Stomach (tissue), 9 donors: ENCODE results near the gene RBM39. TPM values are rescaled to one million over a fixed set of nuclear protein-coding genes. Genes with fewer than 3 reads are reported as not detected.

Experiments used
- DNase-seq, 2 donors: peaks; one replicate each; pipeline versions ENCODE4 v3.0.0 to v3.0.0-alpha.2; 2013 to 2019
- H3K27ac ChIP-seq, 5 donors: fragments of 200-600 bp in 4 of 5; sonication (generic) in 4 of 5; one replicate each; pipeline ENCODE4 v1.5.1; 2013 to 2019; ENCODE audit warnings: mild to moderate bottlenecking in 1 of 5, moderate library complexity in 1 of 5
- H3K27me3 ChIP-seq, 3 donors: fragments of 200-600 bp; sonication (generic); one replicate each; pipeline ENCODE4 v1.5.1; 2017 to 2019; ENCODE audit warnings: mixed run types in 1 of 3
- H3K36me3 ChIP-seq, 4 donors: fragments of 200-600 bp; sonication (generic); 1 replicate in 3 of 4; 2 replicates in 1 of 4; pipeline ENCODE4 v1.5.1; 2016 to 2019
- H3K4me1 ChIP-seq, 4 donors: fragments of 200-600 bp; sonication (generic); one replicate each; pipeline ENCODE4 v1.5.1; 2016 to 2019
- H3K4me3 ChIP-seq, 4 donors: fragments of 200-600 bp; sonication (generic) in 3 of 4; one replicate each; pipeline ENCODE4 v1.5.1; 2016 to 2019; ENCODE audit warnings: mild to moderate bottlenecking in 1 of 4
- H3K9me3 ChIP-seq, 4 donors: fragments of 200-600 bp; sonication (generic); one replicate each; pipeline ENCODE4 v1.5.1; 2016 to 2019
- EP300 ChIP-seq: sonication (generic); formaldehyde crosslinking; IDR thresholded peaks from one replicate; pipeline ENCODE4 v1.6.1; 2017; ENCODE audit warnings: antibody characterized with exemption
- POLR2A ChIP-seq, 4 donors: fragments of 450-650 bp; IDR thresholded peaks; one replicate each; pipeline ENCODE4 v1.6.1; 2016; ENCODE audit warnings: antibody characterized with exemption in 4 of 4, control low read depth in 2 of 4, mild to moderate bottlenecking in 1 of 4, moderate library complexity in 1 of 4
- POLR2AphosphoS5 ChIP-seq, 3 donors: sonication (generic); formaldehyde crosslinking; IDR thresholded peaks; one replicate each; pipeline ENCODE4 v1.6.1; 2016; ENCODE audit warnings: antibody characterized with exemption in 3 of 3
- WGBS, 5 donors: extraction: QIAGEN DNeasy Blood & Tissue Kit in 3 of 5; methylation state at CpG; one replicate each; pipeline versions ENCODE4 v1.1.5 to v1.1.7; 2013 to 2018; 5-methylcytosine and 5-hydroxymethylcytosine counted together
- intact Hi-C: fragments of 100-400 bp; cut with DNase I; formaldehyde crosslinking; loops from one replicate; pipeline ENCODE4 v1.15.1; 2023; ENCODE audit warnings: low total_unique reads
- polyA plus RNA-seq, 3 donors: library from polyadenylated mRNA; stranded (reverse); fragments of 200-250 nt; gene quantifications; one replicate each; pipeline ENCODE4 v1.2.3, GENCODE V29; 2013
- total RNA-seq, 5 donors: library from RNA; depleted of rRNA; stranded (reverse); fragments of >200 nt; gene quantifications; one replicate each; pipeline versions ENCODE4 v1.1.0 to v1.2.3, GENCODE V29; 2014 to 2016
- TF ChIP-seq, protein P1 (sequence below), 7 experiments: fragments of 450-650 bp in 4 of 7; fragments of 200-600 bp in 3 of 7; sonication (generic) in 3 of 7; IDR thresholded peaks; one replicate each; pipeline ENCODE4 v1.5.1; 2016 to 2019; ENCODE audit warnings: antibody characterized with exemption in 7 of 7, control low read depth in 2 of 7, mild to moderate bottlenecking in 1 of 7
- donor health status: healthy with polysubstance abuse.
- donor health status: Bipolar disorder and iron deficiency.
- donor health status: healthy.

The RBM39 gene
- total and polyA plus RNA-seq, 8 donors = 93.3 to 770 (median 396) TPM

DNA sequence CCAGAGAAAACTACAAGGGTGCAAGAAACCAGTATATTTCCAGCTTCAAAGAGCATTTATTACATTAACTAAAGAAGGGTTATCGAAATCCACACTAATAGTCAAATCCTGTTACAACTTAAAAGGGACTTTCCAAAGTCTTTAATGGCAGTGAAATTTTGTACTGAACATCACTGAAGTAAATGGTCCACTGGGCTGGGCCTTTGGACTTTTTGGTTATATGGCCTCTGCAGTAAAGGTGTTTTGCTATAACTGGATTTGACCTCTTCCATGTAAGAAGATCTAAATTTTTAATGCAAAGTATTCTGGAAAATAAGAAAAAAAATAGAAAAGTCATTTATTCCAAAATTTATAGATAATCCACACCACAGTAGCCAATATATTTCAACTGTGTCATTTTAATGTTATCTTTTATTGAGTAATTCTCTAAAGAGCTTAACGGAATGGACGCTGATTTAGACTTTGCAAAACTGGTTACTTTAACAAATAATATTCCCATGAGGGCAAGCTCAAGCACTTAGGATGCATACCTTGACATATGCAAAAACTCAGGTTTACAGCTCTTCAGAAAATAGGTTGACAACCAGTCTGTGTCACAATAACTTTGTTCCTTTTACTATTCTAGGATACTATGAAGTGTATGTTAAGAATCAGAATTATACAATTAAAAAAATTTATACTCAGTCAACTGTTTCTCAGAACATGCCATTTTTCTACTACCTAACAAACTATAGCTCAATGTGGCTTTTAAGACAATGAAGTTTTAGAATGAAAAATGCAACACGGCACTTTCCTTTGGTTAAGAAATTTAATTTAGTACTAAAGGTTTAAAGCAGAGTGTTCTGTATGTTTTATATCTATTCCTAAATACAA, 7.0 kb downstream of the RBM39 start:
- peak overlapping the region in 1 of 5 donors; percentile 99 for H3K27ac ChIP-seq
- WGBS, 5 donors = 44 to 64% (median 51%) methylated on average over 4 of the region's 4 CpGs
- H3K9me3 ChIP-seq = no peaks in the 10 kb centered on the region
- intact Hi-C loops = loop anchor here (10.0 kb wide), 1 partner anchor 150 kb away; no protein-coding TSS in a partner anchor
- TF ChIP-seq EP300 (no peak), POLR2A (IDR thresholded peaks at IDR 0.05) (no peak), POLR2AphosphoS5 (IDR thresholded peaks at IDR 0.05) (no peak)
- TF ChIP-seq, protein P1, sequence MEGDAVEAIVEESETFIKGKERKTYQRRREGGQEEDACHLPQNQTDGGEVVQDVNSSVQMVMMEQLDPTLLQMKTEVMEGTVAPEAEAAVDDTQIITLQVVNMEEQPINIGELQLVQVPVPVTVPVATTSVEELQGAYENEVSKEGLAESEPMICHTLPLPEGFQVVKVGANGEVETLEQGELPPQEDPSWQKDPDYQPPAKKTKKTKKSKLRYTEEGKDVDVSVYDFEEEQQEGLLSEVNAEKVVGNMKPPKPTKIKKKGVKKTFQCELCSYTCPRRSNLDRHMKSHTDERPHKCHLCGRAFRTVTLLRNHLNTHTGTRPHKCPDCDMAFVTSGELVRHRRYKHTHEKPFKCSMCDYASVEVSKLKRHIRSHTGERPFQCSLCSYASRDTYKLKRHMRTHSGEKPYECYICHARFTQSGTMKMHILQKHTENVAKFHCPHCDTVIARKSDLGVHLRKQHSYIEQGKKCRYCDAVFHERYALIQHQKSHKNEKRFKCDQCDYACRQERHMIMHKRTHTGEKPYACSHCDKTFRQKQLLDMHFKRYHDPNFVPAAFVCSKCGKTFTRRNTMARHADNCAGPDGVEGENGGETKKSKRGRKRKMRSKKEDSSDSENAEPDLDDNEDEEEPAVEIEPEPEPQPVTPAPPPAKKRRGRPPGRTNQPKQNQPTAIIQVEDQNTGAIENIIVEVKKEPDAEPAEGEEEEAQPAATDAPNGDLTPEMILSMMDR (IDR thresholded peaks at IDR 0.05) = no peak
- H3K4me1 ChIP-seq = peaks cover 82 to 100% (median 94%) of the 10 kb centered on the region in 4 donors
- DNase-seq = no peak
- H3K27me3 ChIP-seq = no peaks in the 10 kb centered on the region
- H3K36me3 ChIP-seq = peaks cover 84 to 100% (median 99%) of the 10 kb centered on the region in 4 donors
- H3K4me3 ChIP-seq = peak overlapping the region in 2 of 4 donors; percentile 0 to 24

DNA sequence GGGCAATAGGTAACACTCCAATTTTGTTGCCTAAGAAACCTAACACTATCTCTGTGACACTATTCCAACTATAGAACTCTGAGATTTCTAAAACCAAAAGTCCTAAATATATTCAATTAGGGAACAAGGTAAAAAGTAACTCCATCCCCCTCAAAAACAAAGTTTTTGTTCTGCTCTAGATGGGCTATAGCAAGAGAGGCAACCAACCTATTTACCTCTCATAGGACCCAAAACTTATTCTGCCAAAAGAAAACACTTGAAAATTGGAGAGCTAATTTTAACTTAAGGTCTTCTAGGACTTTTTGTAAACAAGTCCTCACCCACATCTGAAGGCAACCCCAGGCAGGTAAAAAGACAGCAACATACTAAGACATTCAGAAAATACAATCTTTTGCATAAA, 7.7 kb downstream of the RBM39 start:
- Histone ChIP-seq H3K36me3 (peaks cover 84 to 100% (median 99%) of the 10 kb centered on the region in 4 donors), H3K4me3 (peak overlapping the region in 1 of 4 donors; percentile 0), H3K9me3 (no peaks in the 10 kb centered on the region), H3K4me1 (peaks cover 77 to 100% (median 91%) of the 10 kb centered on the region in 4 donors), H3K27me3 (no peaks in the 10 kb centered on the region), H3K27ac (peak overlapping the region in 1 of 5 donors; percentile 14)
- DNase-seq = no peak
- intact Hi-C loops = loop anchor here (10.0 kb wide), 1 partner anchor 150 kb away; no protein-coding TSS in a partner anchor
- TF ChIP-seq, protein P1 (IDR thresholded peaks at IDR 0.05) = no peak
- TF ChIP-seq POLR2AphosphoS5 (IDR thresholded peaks at IDR 0.05) (no peak), POLR2A (IDR thresholded peaks at IDR 0.05) (no peak), EP300 (no peak)

DNA sequence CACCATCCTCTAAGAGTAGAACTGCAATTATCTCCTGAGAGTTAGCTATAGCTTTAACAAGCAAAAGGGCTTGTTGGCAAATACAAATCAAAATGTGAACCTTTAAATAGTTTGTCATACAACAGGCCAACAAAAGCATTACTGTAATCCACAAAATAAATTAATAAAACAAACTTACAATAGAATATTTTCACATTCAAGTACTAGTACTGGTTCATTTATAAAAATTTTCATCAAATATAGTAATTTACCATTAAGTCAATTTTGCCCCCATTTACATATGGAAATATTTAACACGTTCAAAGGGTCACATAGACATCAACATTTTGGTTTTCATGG, 9.4 kb downstream of the RBM39 start:
- DNase-seq = no peak
- intact Hi-C loops = loop anchor here (10.0 kb wide), 1 partner anchor 152 kb away; no protein-coding TSS in a partner anchor
- no peak for TF ChIP-seq POLR2A (IDR thresholded peaks at IDR 0.05)
- TF ChIP-seq EP300 = no peak
- Histone ChIP-seq H3K27ac (peak overlapping the region in 1 of 5 donors; percentile 58), H3K27me3 (no peaks in the 10 kb centered on the region), H3K36me3 (peaks cover 84 to 100% (median 99%) of the 10 kb centered on the region in 4 donors), H3K4me1 (peaks cover 61 to 96% (median 81%) of the 10 kb centered on the region in 4 donors), H3K4me3 (peak overlapping the region in 1 of 4 donors; percentile 22), H3K9me3 (no peaks in the 10 kb centered on the region)
- 29 to 48% (median 39%) methylated on average over 1 of the region's 1 CpG for WGBS, 5 donors

DNA sequence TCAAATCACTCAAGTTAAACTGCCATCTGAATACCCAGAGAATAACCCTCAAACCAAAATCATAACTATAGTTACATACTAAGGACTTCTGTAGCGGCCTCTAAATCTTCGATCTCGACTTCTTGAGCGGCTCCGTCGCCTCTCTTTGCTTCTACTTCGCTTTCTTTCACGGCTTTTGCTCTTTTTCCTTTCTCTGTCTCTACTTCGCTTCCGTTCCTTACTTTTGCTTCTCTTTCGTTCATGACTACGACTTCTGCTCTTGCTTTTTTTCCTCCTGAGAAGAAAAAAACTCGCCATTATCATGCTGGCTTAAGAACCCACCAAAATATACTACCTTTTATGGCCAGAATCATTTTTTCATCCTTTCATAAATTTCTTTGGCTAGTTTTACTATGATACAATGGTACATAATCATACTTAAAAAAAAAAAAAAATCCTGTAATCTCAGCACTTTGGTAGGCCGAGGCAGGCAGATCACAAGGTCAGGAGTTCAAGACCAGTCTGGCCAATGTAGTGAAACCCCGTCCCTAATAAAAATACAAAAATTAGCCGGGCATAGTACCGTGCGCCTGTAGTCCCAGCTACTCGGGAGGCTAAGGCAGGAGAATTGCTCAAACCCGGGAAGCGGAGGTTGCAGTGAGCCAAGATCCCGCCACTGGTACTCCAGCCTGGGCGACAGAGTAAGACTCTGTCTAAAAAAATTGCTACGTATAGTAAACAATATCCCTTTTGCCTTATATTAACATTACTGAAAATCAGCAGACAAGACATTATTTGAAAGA, 10.0 kb downstream of the RBM39 start:
- Histone ChIP-seq H3K27me3 (no peaks in the 10 kb centered on the region), H3K27ac (peak overlapping the region in 2 of 5 donors; percentile 11 to 58), H3K36me3 (peaks cover 84 to 100% (median 99%) of the 10 kb centered on the region in 4 donors), H3K9me3 (no peaks in the 10 kb centered on the region), H3K4me3 (peak overlapping the region in 1 of 4 donors; percentile 22), H3K4me1 (peaks cover 56 to 95% (median 76%) of the 10 kb centered on the region in 4 donors)
- DNase-seq = no peak
- intact Hi-C loops = loop anchor here (10.0 kb wide), 1 partner anchor 153 kb away; no protein-coding TSS in a partner anchor
- TF ChIP-seq EP300 (no peak), POLR2AphosphoS5 (IDR thresholded peaks at IDR 0.05) (no peak), POLR2A (IDR thresholded peaks at IDR 0.05) (no peak)
- TF ChIP-seq, protein P1 (IDR thresholded peaks at IDR 0.05) = no peak
- 78 to 88% (median 79%) methylated on average over 24 of the region's 24 CpGs for WGBS, 5 donors
